ENCODE results near the gene CUL3. TPM values are rescaled to one million over a fixed set of nuclear protein-coding genes. Genes with fewer than 3 reads are reported as not detected.

CUL3 gene
- total and polyA plus RNA-seq, 2 of the 13 experiments (the other 11 are each of a cell fraction or from before 2014, with no cell fraction given): 33.2 to 62.3 TPM

DNA sequence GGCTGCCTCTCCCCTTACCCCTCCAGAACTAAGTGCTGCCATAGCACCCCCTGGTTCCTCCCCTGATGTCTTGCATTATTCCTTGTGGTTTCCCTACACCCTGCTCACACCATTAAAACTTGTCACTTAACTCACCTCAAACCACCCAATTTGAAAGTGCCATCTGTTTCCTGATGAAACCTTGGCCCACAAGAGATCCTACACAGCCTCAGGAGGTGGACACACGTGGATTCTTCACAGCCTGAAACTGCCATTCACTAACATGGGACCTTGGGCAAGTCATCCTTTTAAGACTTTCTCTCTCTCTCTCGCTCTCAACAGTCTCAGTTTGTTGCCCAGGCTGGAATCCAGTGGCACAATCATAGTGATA, 155.7 kb downstream of the CUL3 start:
- intact Hi-C loops (cut with micrococcal nuclease; ENCODE audit: unreplicated experiment) (no loop called here), in situ Hi-C loops (cut with HindIII; ENCODE audit: extremely low pct_ligation_motif_present, low pct_unique_long_range_greater_than_20kb) (no loop called here)
- Histone ChIP-seq H4K20me1 (ENCODE audit: insufficient read depth, low read length) (no peaks in the 10 kb centered on the region), H3K4me2 (ENCODE audit: low read depth, low read length) (no peak overlapping the region), H3K4me3 (replicated peaks in 1 of 3; ENCODE audit: insufficient read depth in 1 of 3, low read depth in 2 of 3, low read length in 3 of 3) (no peak overlapping the region), H3K79me2 (ENCODE audit: insufficient read depth, low read length) (no peaks in the 10 kb centered on the region), H3K4me1 (ENCODE audit: insufficient read depth, low read length) (no peaks in the 10 kb centered on the region), H3K9ac (ENCODE audit: insufficient read depth, low read depth, low read length) (no peak overlapping the region), H3K27ac (ENCODE audit: extremely low read length, insufficient read depth, low read length) (no peak overlapping the region), H3K27me3 (ENCODE audit: control insufficient read depth in 1 of 2, insufficient read depth in 2 of 2, low read length in 2 of 2) (no peaks in the 10 kb centered on the region; a peak in 1 of 5 replicates), H3K36me3 (replicated peaks in 1 of 2; ENCODE audit: control insufficient read depth in 1 of 2, insufficient read depth in 2 of 2, low read length in 2 of 2) (no peaks in the 10 kb centered on the region), H2AFZ (ENCODE audit: low read length) (no peak overlapping the region), H3K9me3 (ENCODE audit: low read length) (no peaks in the 10 kb centered on the region)
- TF ChIP-seq, protein P1, sequence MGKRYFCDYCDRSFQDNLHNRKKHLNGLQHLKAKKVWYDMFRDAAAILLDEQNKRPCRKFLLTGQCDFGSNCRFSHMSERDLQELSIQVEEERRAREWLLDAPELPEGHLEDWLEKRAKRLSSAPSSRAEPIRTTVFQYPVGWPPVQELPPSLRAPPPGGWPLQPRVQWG (CRISPR knock-in tag; IDR thresholded peaks at IDR 0.05; ENCODE audit: borderline replicate concordance, low read depth): no peak
- no peak for TF ChIP-seq SSRP1 (CRISPR knock-in tag; IDR thresholded peaks at IDR 0.05)
- TF ChIP-seq FOXM1 (CRISPR knock-in tag; IDR thresholded peaks at IDR 0.05): no peak
- TF ChIP-seq ZMYM4 (CRISPR knock-in tag; IDR thresholded peaks at IDR 0.05): no peak
- TF ChIP-seq, protein P2, sequence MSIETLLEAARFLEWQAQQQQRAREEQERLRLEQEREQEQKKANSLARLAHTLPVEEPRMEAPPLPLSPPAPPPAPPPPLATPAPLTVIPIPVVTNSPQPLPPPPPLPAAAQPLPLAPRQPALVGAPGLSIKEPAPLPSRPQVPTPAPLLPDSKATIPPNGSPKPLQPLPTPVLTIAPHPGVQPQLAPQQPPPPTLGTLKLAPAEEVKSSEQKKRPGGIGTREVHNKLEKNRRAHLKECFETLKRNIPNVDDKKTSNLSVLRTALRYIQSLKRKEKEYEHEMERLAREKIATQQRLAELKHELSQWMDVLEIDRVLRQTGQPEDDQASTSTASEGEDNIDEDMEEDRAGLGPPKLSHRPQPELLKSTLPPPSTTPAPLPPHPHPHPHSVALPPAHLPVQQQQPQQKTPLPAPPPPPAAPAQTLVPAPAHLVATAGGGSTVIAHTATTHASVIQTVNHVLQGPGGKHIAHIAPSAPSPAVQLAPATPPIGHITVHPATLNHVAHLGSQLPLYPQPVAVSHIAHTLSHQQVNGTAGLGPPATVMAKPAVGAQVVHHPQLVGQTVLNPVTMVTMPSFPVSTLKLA (IDR thresholded peaks at IDR 0.05): peak; percentile 56
- POLR2A ChIA-PET: no interaction called here
- BruUV-seq (replicated peaks): no TSS peak
- 3% methylated on average over 2 of the region's 2 CpGs for WGBS (ENCODE audit: low lambda C conversion rate)
- ATAC-seq: peak; percentile 24; the same call in 1 of the 3 replicates
- CTCF ChIA-PET (ENCODE audit: low intra/inter-chr PET ratio, low total read pairs): no interaction called here
- DNase-seq (ENCODE audit: low spot score): no peak
- FAIRE-seq: no peak

DNA sequence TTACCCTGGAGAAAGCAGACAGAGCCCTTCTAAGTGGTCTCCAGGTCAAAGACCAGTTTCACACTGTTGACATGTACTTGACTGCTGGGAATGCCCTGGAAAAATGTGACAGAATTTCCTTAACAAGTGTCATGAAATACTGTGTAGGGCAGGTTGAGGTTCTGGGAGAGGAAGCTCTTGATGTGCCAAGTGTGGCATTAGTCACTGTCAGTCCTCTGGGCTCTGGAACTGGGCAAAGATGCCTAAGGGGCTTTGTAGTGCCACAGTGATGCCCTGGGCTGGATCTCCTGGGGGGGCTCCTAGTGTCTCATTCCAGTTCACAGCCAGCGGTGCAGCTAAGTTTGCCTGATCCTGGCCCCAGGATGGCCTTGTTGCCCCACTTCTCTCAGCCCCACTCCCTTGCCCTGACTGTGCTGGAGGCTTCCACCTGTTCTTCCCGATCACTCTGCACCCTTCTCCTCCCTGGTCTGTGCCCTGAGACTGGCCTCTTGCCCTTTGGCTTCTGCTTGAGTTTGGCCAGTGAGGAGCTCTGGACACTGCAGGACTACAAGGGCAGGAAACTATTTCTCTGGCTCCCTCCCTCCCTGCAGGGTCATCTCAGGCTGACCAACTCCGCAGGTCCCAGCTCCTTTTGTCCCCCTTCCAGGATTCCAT, 156.2 kb downstream of the CUL3 start:
- H4K20me1 ChIP-seq (ENCODE audit: insufficient read depth, low read length): no peaks in the 10 kb centered on the region
- in situ Hi-C loops (cut with HindIII; ENCODE audit: extremely low pct_ligation_motif_present, low pct_unique_long_range_greater_than_20kb) (no loop called here), intact Hi-C loops (cut with micrococcal nuclease; ENCODE audit: unreplicated experiment) (no loop called here)
- H3K79me2 ChIP-seq (ENCODE audit: insufficient read depth, low read length): no peaks in the 10 kb centered on the region
- no peak overlapping the region for H3K4me2 ChIP-seq (ENCODE audit: low read depth, low read length)
- no peak overlapping the region for H3K4me3 ChIP-seq (replicated peaks in 1 of 3; ENCODE audit: insufficient read depth in 1 of 3, low read depth in 2 of 3, low read length in 3 of 3)
- 14% methylated on average over 2 of the region's 3 CpGs for WGBS (ENCODE audit: low lambda C conversion rate)
- no peak overlapping the region for H3K27ac ChIP-seq (ENCODE audit: extremely low read length, insufficient read depth, low read length)
- FAIRE-seq (no peak), ATAC-seq (peak; percentile 51), DNase-seq (ENCODE audit: low spot score) (no peak)
- ChIA-PET POLR2A (no interaction called here), CTCF (ENCODE audit: low intra/inter-chr PET ratio, low total read pairs) (no interaction called here)
- TF ChIP-seq SETDB1 (CRISPR knock-in tag; IDR thresholded peaks at IDR 0.05; ENCODE audit: borderline replicate concordance): no peak
- no peak for TF ChIP-seq AGO1 (IDR thresholded peaks at IDR 0.05; ENCODE audit: low read depth, low read length, poor library complexity, severe bottlenecking)
- no peak for TF ChIP-seq TEAD3 (CRISPR knock-in tag; optimal IDR thresholded peaks at IDR 0.05; ENCODE audit: borderline replicate concordance)
- no peak for TF ChIP-seq SSRP1 (CRISPR knock-in tag; IDR thresholded peaks at IDR 0.05)
- no peak for TF ChIP-seq ZMYM2 (CRISPR knock-in tag; IDR thresholded peaks at IDR 0.05)
- no peak for TF ChIP-seq MAF1 (CRISPR knock-in tag; IDR thresholded peaks at IDR 0.05; ENCODE audit: borderline replicate concordance)
- TF ChIP-seq, protein P3, sequence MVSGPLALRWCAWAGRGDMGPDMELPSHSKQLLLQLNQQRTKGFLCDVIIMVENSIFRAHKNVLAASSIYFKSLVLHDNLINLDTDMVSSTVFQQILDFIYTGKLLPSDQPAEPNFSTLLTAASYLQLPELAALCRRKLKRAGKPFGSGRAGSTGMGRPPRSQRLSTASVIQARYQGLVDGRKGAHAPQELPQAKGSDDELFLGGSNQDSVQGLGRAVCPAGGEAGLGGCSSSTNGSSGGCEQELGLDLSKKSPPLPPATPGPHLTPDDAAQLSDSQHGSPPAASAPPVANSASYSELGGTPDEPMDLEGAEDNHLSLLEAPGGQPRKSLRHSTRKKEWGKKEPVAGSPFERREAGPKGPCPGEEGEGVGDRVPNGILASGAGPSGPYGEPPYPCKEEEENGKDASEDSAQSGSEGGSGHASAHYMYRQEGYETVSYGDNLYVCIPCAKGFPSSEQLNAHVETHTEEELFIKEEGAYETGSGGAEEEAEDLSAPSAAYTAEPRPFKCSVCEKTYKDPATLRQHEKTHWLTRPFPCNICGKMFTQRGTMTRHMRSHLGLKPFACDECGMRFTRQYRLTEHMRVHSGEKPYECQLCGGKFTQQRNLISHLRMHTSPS (CRISPR knock-in tag; IDR thresholded peaks at IDR 0.05; ENCODE audit: low read depth): no peak
- TF ChIP-seq IRF2 (CRISPR knock-in tag; IDR thresholded peaks at IDR 0.05): no peak
- TF ChIP-seq LCORL (IDR thresholded peaks at IDR 0.05): no peak
- no peak for TF ChIP-seq LCORL (CRISPR knock-in tag; IDR thresholded peaks at IDR 0.05)
- TF ChIP-seq EP300 (IDR thresholded peaks at IDR 0.05; ENCODE audit: low read depth in 2 of 2, low read length in 2 of 2): no peak
- no peak for TF ChIP-seq EP300 (CRISPR knock-in tag; IDR thresholded peaks at IDR 0.05; ENCODE audit: borderline replicate concordance)
- TF ChIP-seq CEBPG (CRISPR knock-in tag; IDR thresholded peaks at IDR 0.05): no peak
- H3K4me1 ChIP-seq (ENCODE audit: insufficient read depth, low read length): no peaks in the 10 kb centered on the region
- no peaks in the 10 kb centered on the region; a peak in 1 of 5 replicates for H3K27me3 ChIP-seq (ENCODE audit: control insufficient read depth in 1 of 2, insufficient read depth in 2 of 2, low read length in 2 of 2)
- H3K9ac ChIP-seq (ENCODE audit: insufficient read depth, low read depth, low read length): no peak overlapping the region
- H3K36me3 ChIP-seq (replicated peaks in 1 of 2; ENCODE audit: control insufficient read depth in 1 of 2, insufficient read depth in 2 of 2, low read length in 2 of 2): no peaks in the 10 kb centered on the region
- no peak overlapping the region for H2AFZ ChIP-seq (ENCODE audit: low read length)
- H3K9me3 ChIP-seq (ENCODE audit: low read length): no peaks in the 10 kb centered on the region
- no TSS peak for BruUV-seq (replicated peaks)
